Suprapubic skin (tissue), 3 donors: ENCODE results near the gene NDOR1.

Experiments
- POLR2AphosphoS5 ChIP-seq, 3 donors: sonication (generic); formaldehyde crosslinking; IDR thresholded peaks; one replicate each; pipeline ENCODE4 v1.6.1; 2017; ENCODE audit warnings: antibody characterized with exemption in 3 of 3
- TF ChIP-seq, protein P1 (sequence below), 2 donors: fragments of 200-600 bp in 1 of 2; fragments of 450-650 bp in 1 of 2; sonication (generic) in 1 of 2; IDR thresholded peaks; one replicate each; pipeline ENCODE4 v1.5.1; 2016 to 2019; ENCODE audit warnings: antibody characterized with exemption in 2 of 2, mild to moderate bottlenecking in 1 of 2, moderate library complexity in 1 of 2

- TF ChIP-seq, protein P1, sequence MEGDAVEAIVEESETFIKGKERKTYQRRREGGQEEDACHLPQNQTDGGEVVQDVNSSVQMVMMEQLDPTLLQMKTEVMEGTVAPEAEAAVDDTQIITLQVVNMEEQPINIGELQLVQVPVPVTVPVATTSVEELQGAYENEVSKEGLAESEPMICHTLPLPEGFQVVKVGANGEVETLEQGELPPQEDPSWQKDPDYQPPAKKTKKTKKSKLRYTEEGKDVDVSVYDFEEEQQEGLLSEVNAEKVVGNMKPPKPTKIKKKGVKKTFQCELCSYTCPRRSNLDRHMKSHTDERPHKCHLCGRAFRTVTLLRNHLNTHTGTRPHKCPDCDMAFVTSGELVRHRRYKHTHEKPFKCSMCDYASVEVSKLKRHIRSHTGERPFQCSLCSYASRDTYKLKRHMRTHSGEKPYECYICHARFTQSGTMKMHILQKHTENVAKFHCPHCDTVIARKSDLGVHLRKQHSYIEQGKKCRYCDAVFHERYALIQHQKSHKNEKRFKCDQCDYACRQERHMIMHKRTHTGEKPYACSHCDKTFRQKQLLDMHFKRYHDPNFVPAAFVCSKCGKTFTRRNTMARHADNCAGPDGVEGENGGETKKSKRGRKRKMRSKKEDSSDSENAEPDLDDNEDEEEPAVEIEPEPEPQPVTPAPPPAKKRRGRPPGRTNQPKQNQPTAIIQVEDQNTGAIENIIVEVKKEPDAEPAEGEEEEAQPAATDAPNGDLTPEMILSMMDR (IDR thresholded peaks at IDR 0.05) = no peak
- TF ChIP-seq POLR2AphosphoS5 (IDR thresholded peaks at IDR 0.05) = no peak
Measured at GRCh38 chr9:137168904-137169856, 36.3 kb upstream of the NDOR1 start.
